ENCODE measurements around the gene IL1F10. TPM values are rescaled to one million over a fixed set of nuclear protein-coding genes. Genes with fewer than 3 reads are reported as not detected.
A peak's percentile ranks its signal among the peaks of the same experiment; 100 is the strongest.

IL1F10 gene
- total and polyA plus RNA-seq, 2 of the 13 experiments (the other 11 are each of a cell fraction or from before 2014, with no cell fraction given) = not detected

- intact Hi-C loops (cut with micrococcal nuclease; ENCODE audit: unreplicated experiment) (loop anchor here (1.0 kb wide), 1 partner anchor 115 kb away; no protein-coding TSS in a partner anchor), in situ Hi-C loops (cut with HindIII; ENCODE audit: extremely low pct_ligation_motif_present, low pct_unique_long_range_greater_than_20kb) (loop anchor here (5.0 to 10.0 kb wide), 3 partner anchors 53 to 290 kb away; no protein-coding TSS in a partner anchor)
- no peaks in the 10 kb centered on the region; the same call in 1 of the 2 replicates for H3K9me3 ChIP-seq (ENCODE audit: low read length)
- no peak for ATAC-seq
- CTCF ChIA-PET (ENCODE audit: low intra/inter-chr PET ratio, low total read pairs) = interaction anchor here (0.7 to 1.6 kb wide), 6 partner anchors 52 to 115 kb away, joined by 3 to 10 read pairs (median 5); no protein-coding TSS in a partner anchor
- no peak for FAIRE-seq
- POLR2A ChIA-PET = interaction anchor here (1.0 to 1.7 kb wide), 2 partner anchors 43 to 115 kb away, joined by 3 to 7 read pairs; partner anchors contain the start of gene IL1RN
- no peaks in the 10 kb centered on the region for H3K79me2 ChIP-seq (ENCODE audit: insufficient read depth, low read length)
- BruUV-seq (replicated peaks) = no TSS peak
- no peak overlapping the region for H2AFZ ChIP-seq (ENCODE audit: low read length)
- no peak overlapping the region for H3K4me3 ChIP-seq (replicated peaks in 1 of 3; ENCODE audit: insufficient read depth in 1 of 3, low read depth in 2 of 3, low read length in 3 of 3)
- H3K36me3 ChIP-seq (replicated peaks in 1 of 2; ENCODE audit: control insufficient read depth in 1 of 2, insufficient read depth in 2 of 2, low read length in 2 of 2) = no peaks in the 10 kb centered on the region
- H3K27ac ChIP-seq (ENCODE audit: extremely low read length, insufficient read depth, low read length) = no peak overlapping the region
- no peak for DNase-seq (ENCODE audit: low spot score)
- H3K4me2 ChIP-seq (ENCODE audit: low read depth, low read length) = no peak overlapping the region
- 16% methylated on average over 5 of the region's 5 CpGs for WGBS (ENCODE audit: low lambda C conversion rate)
- H3K27me3 ChIP-seq (ENCODE audit: control insufficient read depth in 1 of 2, insufficient read depth in 2 of 2, low read length in 2 of 2) = peaks cover 0 to 6% of the 10 kb centered on the region in 2 experiments; a peak in 1 of 5 replicates
- H3K9ac ChIP-seq (ENCODE audit: insufficient read depth, low read depth, low read length) = no peak overlapping the region
- no peaks in the 10 kb centered on the region for H4K20me1 ChIP-seq (ENCODE audit: insufficient read depth, low read length)
- H3K4me1 ChIP-seq (ENCODE audit: insufficient read depth, low read length) = peaks cover 41% of the 10 kb centered on the region
- TF ChIP-seq POGK (CRISPR knock-in tag; conservative IDR thresholded peaks at IDR 0.05) = no peak
- no peak for TF ChIP-seq FOXP1 (IDR thresholded peaks at IDR 0.05)
- no peak for TF ChIP-seq FOXP1 (CRISPR knock-in tag; IDR thresholded peaks at IDR 0.05)
- TF ChIP-seq MXD1 (CRISPR knock-in tag; IDR thresholded peaks at IDR 0.05) = no peak
- no peak for TF ChIP-seq MTA3 (CRISPR knock-in tag; IDR thresholded peaks at IDR 0.05)
- 0 out of 2 replicates have a peak, but pooled peaks have one; percentile 20 for TF ChIP-seq ZSCAN30 (CRISPR knock-in tag; IDR thresholded peaks at IDR 0.05)
- TF ChIP-seq SMC3 (IDR thresholded peaks at IDR 0.05; ENCODE audit: low read length) = peak; percentile 14; the same call in 1 of the 2 replicates
- peak; percentile 62 for TF ChIP-seq CTCF (CRISPR knock-in tag; IDR thresholded peaks at IDR 0.05)
- TF ChIP-seq ZNF557 (CRISPR knock-in tag; IDR thresholded peaks at IDR 0.05) = no peak
- TF ChIP-seq NFIC (IDR thresholded peaks at IDR 0.05; ENCODE audit: low read length) = no peak
- TF ChIP-seq ZNF382 (CRISPR knock-in tag; IDR thresholded peaks at IDR 0.05; ENCODE audit: borderline replicate concordance) = 0 out of 2 replicates have a peak, but pooled peaks have one; percentile 48
- no peak for TF ChIP-seq ZNF10 (CRISPR knock-in tag; IDR thresholded peaks at IDR 0.05; ENCODE audit: borderline replicate concordance, low read depth)
- TF ChIP-seq ARID3A (IDR thresholded peaks at IDR 0.05; ENCODE audit: low read depth, low read length) = peak; percentile 76; the same call in 1 of the 2 replicates
- peak; percentile 64 for TF ChIP-seq STAG1 (CRISPR knock-in tag; IDR thresholded peaks at IDR 0.05)
- TF ChIP-seq XRCC5 (optimal IDR thresholded peaks at IDR 0.05; ENCODE audit: low read length) = no peak
- no peak for TF ChIP-seq KLF9 (CRISPR knock-in tag; IDR thresholded peaks at IDR 0.05; ENCODE audit: low read depth)
Observed at GRCh38 chr2:113084249-113085000, 16.7 kb downstream of the IL1F10 start.

Data from HepG2 (cell line).